Body of pancreas (tissue), 2 donors: Measurements from ENCODE around the gene UBN1. TPM values are rescaled to one million over a fixed set of nuclear protein-coding genes. Genes with fewer than 3 reads are reported as not detected.

ENCODE experiments used
- total RNA-seq, 2 donors: library from RNA; depleted of rRNA; stranded (reverse); fragments of >200 nt; gene quantifications; one replicate each; pipeline ENCODE4 v1.1.0, GENCODE V29; 2016

UBN1 gene
- total RNA-seq, 2 donors from 2014 or later: 20.8 to 41.2 TPM

Other genes with a start within 250 kb of the UBN1 start
- 10 to 100 TPM; 11.9 to 19.4 TPM for gene UBALD1, start 232.6 kb upstream of the UBN1 start, total RNA-seq
- gene MGRN1, start 222.7 kb upstream of the UBN1 start, total RNA-seq: 10 to 100 TPM; 23.3 to 44.8 TPM
- 10 to 100 TPM; 18.7 to 25.4 TPM for gene NUDT16L1, start 153.9 kb upstream of the UBN1 start, total RNA-seq
- 10 to 100 TPM; 16.6 to 64.9 TPM for gene ANKS3, start 113.2 kb upstream of the UBN1 start, total RNA-seq
- under 1 TPM; under 0.01 to 0.26 TPM for gene DNAAF8, start 112.9 kb upstream of the UBN1 start, total RNA-seq
- gene ZNF500, start 80.3 kb upstream of the UBN1 start, total RNA-seq: 10 to 100 TPM in 1 of 2 donors, 1 to 10 TPM in 1; 7.5 to 13.8 TPM
- not detected for gene SEPTIN12, start 59.1 kb upstream of the UBN1 start, total RNA-seq
- 10 to 100 TPM in 1 of 2 donors, 1 to 10 TPM in 1; 4.7 to 29.3 TPM for gene SMIM22, start 52.1 kb upstream of the UBN1 start, total RNA-seq
- gene ROGDI, start 44.8 kb upstream of the UBN1 start, total RNA-seq: 10 to 100 TPM; 21.8 to 25.9 TPM
- gene GLYR1, start 193 bp upstream of the UBN1 start, total RNA-seq: 10 to 100 TPM; 19.7 to 27.7 TPM
- 10 to 100 TPM; 20.2 to 26.0 TPM for gene PPL, start 89.7 kb downstream of the UBN1 start, total RNA-seq
- under 1 TPM in 1 of 2 donors, not detected in 1; 0.26 TPM for gene SEC14L5, start 110.8 kb downstream of the UBN1 start, total RNA-seq
- 10 to 100 TPM in 1 of 2 donors, 1 to 10 TPM in 1; 7.9 to 24.6 TPM for gene NAGPA, start 186.5 kb downstream of the UBN1 start, total RNA-seq
- 10 to 100 TPM in 1 of 2 donors, 1 to 10 TPM in 1; 2.6 to 17.1 TPM for gene C16orf89, start 218.5 kb downstream of the UBN1 start, total RNA-seq
- 10 to 100 TPM; 20.2 to 26.0 TPM for gene ALG1, start 224.4 kb downstream of the UBN1 start, total RNA-seq